Uterus (tissue), 4 donors: Measurements from ENCODE around the gene CPEB1. TPM values are rescaled to one million over a fixed set of nuclear protein-coding genes. Genes with fewer than 3 reads are reported as not detected.

Experiments
- DNase-seq, 2 donors: peaks; one replicate each; pipeline ENCODE4 v3.0.0-alpha.2; 2019 to 2020
- H3K27ac ChIP-seq, 2 donors: fragments of 200-600 bp; sonication (generic); 1 replicate in 1 of 2; 2 replicates in 1 of 2; pipeline ENCODE4 v1.5.1; 2016 to 2018
- H3K27me3 ChIP-seq, 2 donors: fragments of 200-600 bp; sonication (generic); one replicate each; pipeline ENCODE4 v1.5.1; 2018 to 2019; ENCODE audit warnings: control low read depth in 1 of 2
- H3K36me3 ChIP-seq, 2 donors: fragments of 200-600 bp; sonication (generic); one replicate each; pipeline ENCODE4 v1.5.1; 2019; ENCODE audit warnings: control low read depth in 1 of 2
- H3K4me1 ChIP-seq, 2 donors: fragments of 200-600 bp; sonication (generic); one replicate each; pipeline ENCODE4 v1.5.1; 2018 to 2019; ENCODE audit warnings: control low read depth in 1 of 2
- H3K4me3 ChIP-seq, 2 donors: fragments of 200-600 bp; sonication (generic); 1 replicate in 1 of 2; 2 replicates in 1 of 2; pipeline ENCODE4 v1.5.1; 2018 to 2019; ENCODE audit warnings: mild to moderate bottlenecking in 1 of 2
- H3K9me3 ChIP-seq, 2 donors: fragments of 200-600 bp; sonication (generic); one replicate each; pipeline ENCODE4 v1.5.1; 2019; ENCODE audit warnings: control low read depth in 1 of 2
- POLR2A ChIP-seq, 2 donors: fragments of 450-650 bp; IDR thresholded peaks; one replicate each; pipeline ENCODE4 v1.6.1; 2016; ENCODE audit warnings: antibody characterized with exemption in 2 of 2, mild to moderate bottlenecking in 1 of 2, moderate library complexity in 1 of 2
- intact Hi-C: fragments of 100-400 bp; cut with DNase I; formaldehyde crosslinking; loops from one replicate; pipeline ENCODE4 v1.15.1; 2023; ENCODE audit warnings: low total_unique reads
- total RNA-seq, 4 donors: library from RNA; depleted of rRNA in 3 of 4; stranded (reverse); fragments of >200 nt in 3 of 4; gene quantifications; one replicate each; pipeline versions ENCODE4 v1.1.0 to v1.2.4, GENCODE V29; 2014 to 2023
- TF ChIP-seq, protein P1 (sequence below), 4 experiments: fragments of 200-600 bp in 2 of 4; fragments of 450-650 bp in 2 of 4; sonication (generic) in 2 of 4; IDR thresholded peaks; one replicate each; pipeline ENCODE4 v1.5.1; 2016 to 2019; ENCODE audit warnings: antibody characterized with exemption in 4 of 4, mild to moderate bottlenecking in 2 of 4, moderate library complexity in 1 of 4
- donor health status: DM: yes; HTN: yes; CAD: no.

CPEB1 gene
- total RNA-seq, 4 donors from 2014 or later, result 0.77 to 14.1 (median 2.9) TPM

DNA sequence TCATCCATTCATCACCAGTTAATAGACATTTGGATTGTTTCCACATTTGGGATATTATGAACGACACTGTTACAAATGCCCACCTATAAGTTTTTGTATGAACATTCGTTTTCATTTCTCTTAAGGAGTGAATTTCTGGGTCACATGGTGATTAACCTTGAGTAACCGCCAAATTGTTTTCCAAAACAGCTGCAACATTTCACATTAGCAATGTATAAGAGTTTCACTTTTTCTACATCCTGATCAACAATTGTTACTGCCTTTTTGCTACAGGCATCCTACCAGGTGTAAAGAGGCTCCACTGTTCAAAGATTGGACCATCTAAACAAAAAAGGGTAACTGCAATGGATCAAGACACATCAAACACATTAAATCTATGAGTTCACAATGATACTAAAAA lies 52.0 kb downstream of the CPEB1 start:
- DNase-seq, result no peak
- no peak overlapping the region for H3K27ac ChIP-seq
- H3K4me3 ChIP-seq, result no peak overlapping the region
- intact Hi-C loops, result no loop called here
- no peaks in the 10 kb centered on the region for H3K9me3 ChIP-seq
- TF ChIP-seq, protein P1, sequence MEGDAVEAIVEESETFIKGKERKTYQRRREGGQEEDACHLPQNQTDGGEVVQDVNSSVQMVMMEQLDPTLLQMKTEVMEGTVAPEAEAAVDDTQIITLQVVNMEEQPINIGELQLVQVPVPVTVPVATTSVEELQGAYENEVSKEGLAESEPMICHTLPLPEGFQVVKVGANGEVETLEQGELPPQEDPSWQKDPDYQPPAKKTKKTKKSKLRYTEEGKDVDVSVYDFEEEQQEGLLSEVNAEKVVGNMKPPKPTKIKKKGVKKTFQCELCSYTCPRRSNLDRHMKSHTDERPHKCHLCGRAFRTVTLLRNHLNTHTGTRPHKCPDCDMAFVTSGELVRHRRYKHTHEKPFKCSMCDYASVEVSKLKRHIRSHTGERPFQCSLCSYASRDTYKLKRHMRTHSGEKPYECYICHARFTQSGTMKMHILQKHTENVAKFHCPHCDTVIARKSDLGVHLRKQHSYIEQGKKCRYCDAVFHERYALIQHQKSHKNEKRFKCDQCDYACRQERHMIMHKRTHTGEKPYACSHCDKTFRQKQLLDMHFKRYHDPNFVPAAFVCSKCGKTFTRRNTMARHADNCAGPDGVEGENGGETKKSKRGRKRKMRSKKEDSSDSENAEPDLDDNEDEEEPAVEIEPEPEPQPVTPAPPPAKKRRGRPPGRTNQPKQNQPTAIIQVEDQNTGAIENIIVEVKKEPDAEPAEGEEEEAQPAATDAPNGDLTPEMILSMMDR (IDR thresholded peaks at IDR 0.05), result no peak
- TF ChIP-seq POLR2A (IDR thresholded peaks at IDR 0.05), result no peak
- no peaks in the 10 kb centered on the region for H3K27me3 ChIP-seq
- no peaks in the 10 kb centered on the region for H3K4me1 ChIP-seq
- no peaks in the 10 kb centered on the region for H3K36me3 ChIP-seq

DNA sequence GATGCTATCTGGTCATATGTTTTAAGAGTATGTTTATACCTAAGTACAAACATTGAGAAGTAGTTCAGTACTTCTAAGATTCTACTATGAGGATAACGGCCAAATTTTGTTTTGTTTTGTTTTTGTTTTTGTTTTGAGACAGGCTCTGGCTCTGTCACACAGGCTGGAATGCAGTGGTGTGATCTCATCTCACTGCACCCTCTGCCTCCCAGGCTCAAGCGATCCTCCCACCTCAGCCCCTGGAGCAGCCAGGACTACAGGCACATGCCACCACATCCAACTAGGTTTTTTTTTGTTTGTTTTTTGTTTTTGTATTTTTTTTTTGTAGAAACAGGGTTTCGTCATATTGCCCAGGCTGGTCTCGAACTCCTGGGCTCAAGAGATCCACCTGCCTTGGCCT lies 59.4 kb downstream of the CPEB1 start:
- Histone ChIP-seq H3K4me1 (no peaks in the 10 kb centered on the region), H3K9me3 (no peaks in the 10 kb centered on the region), H3K4me3 (no peak overlapping the region), H3K27ac (no peak overlapping the region), H3K36me3 (no peaks in the 10 kb centered on the region), H3K27me3 (no peaks in the 10 kb centered on the region)
- DNase-seq, result no peak
- no peak for TF ChIP-seq POLR2A (IDR thresholded peaks at IDR 0.05)
- TF ChIP-seq, protein P1 (IDR thresholded peaks at IDR 0.05), result no peak
- intact Hi-C loops, result no loop called here

DNA sequence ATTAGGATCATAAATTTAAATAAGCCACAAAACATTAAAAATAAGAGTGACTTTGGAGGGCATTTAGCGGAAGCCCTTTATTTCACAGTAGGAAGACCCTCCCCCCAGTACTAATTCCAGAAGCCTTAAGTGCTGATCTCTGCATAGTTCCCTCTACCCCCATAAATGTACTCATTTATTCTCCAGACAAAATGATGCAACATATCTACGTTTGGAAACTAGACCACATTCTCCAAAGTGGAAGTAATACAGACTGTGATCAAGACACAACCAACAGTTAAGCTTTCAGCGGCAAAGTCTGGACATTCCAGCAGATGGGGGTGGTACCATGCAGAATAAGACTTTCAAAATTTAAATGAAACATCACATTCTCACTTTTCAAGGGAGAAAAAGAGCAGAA lies 62.1 kb downstream of the CPEB1 start:
- intact Hi-C loops, result no loop called here

DNA sequence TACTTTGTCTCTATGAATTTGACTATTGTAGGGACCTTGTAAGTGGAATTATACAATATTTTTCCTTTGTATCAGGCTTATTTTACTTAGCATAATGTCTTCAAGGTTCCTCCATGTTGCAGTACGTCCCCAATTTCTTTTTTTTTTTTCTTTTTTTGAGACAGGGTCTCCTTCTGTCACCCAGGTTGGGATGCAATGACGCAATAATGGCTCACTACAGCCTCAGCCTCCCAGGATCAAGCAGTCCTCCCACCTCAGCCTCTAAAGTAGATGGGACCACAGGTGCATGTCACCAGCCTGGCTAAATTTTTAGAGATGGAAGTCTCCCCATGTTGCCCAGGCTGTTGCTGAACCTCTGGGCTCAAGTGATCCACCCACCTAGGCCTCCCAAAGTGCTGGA lies 66.5 kb downstream of the CPEB1 start:
- no peak for DNase-seq
- no peak overlapping the region for H3K27ac ChIP-seq
- TF ChIP-seq, protein P1 (IDR thresholded peaks at IDR 0.05), result no peak
- no peak for TF ChIP-seq POLR2A (IDR thresholded peaks at IDR 0.05)
- no peak overlapping the region for H3K4me3 ChIP-seq
- no peaks in the 10 kb centered on the region for H3K36me3 ChIP-seq
- intact Hi-C loops, result no loop called here
- H3K27me3 ChIP-seq, result no peaks in the 10 kb centered on the region
- H3K4me1 ChIP-seq, result no peaks in the 10 kb centered on the region
- H3K9me3 ChIP-seq, result no peaks in the 10 kb centered on the region

More for the DNA sequence above, 62.1 kb downstream of the CPEB1 start:
- Histone ChIP-seq H3K36me3 (no peaks in the 10 kb centered on the region), H3K27ac (no peak overlapping the region), H3K9me3 (no peaks in the 10 kb centered on the region), H3K27me3 (no peaks in the 10 kb centered on the region), H3K4me3 (no peak overlapping the region), H3K4me1 (no peaks in the 10 kb centered on the region)
- DNase-seq, result no peak
- no peak for TF ChIP-seq POLR2A (IDR thresholded peaks at IDR 0.05)
- TF ChIP-seq, protein P1 (IDR thresholded peaks at IDR 0.05), result no peak

DNA sequence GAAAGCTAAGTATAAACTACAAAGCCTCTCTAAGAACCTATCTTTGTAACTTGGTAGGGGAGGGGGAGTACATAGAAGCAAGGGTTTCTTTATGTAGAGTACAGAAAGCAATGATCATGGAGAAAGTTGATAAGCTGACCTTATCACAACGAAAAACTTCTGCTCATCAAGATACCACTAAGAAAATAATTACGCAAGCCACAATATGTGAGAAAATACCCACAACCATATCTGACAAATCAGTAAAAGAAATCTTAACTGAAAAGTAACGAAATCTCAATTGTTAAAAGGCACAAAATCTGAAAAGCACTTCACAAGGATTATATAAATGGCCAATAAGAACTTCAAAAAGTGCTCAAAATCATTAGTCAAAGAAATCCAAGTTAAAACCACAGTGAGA lies 71.8 kb downstream of the CPEB1 start:
- intact Hi-C loops, result no loop called here
- Histone ChIP-seq H3K36me3 (no peaks in the 10 kb centered on the region), H3K4me1 (peaks cover 0 to 3% of the 10 kb centered on the region in 2 donors), H3K4me3 (no peak overlapping the region), H3K27me3 (no peaks in the 10 kb centered on the region), H3K27ac (no peak overlapping the region), H3K9me3 (no peaks in the 10 kb centered on the region)
- TF ChIP-seq, protein P1 (IDR thresholded peaks at IDR 0.05), result no peak
- no peak for TF ChIP-seq POLR2A (IDR thresholded peaks at IDR 0.05)
- no peak for DNase-seq
